K562 (cell line): Measurements from ENCODE around the gene C6orf62. TPM values are rescaled to one million over a fixed set of nuclear protein-coding genes. Genes with fewer than 3 reads are reported as not detected.

Experiments
- CBX3 ChIP-seq, 2 experiments: IDR thresholded peaks; 1 replicate in 1 of 2; 2 replicates in 1 of 2; pipeline ENCODE4 v1.6.1; 2012; ENCODE audit warnings: inconsistent platforms in 2 of 2, low read length in 2 of 2, borderline replicate concordance in 1 of 2, control low read depth in 1 of 2
- CEBPB ChIP-seq: fragments of 450-650 bp; IDR thresholded peaks from 2 replicates; pipeline ENCODE4 v1.6.1; 2016; ENCODE audit warnings: missing genetic modification characterization, missing compliant biosample characterization
- HMG20A ChIP-seq: fragments of 450-650 bp; formaldehyde crosslinking; conservative IDR thresholded peaks from 2 replicates; pipeline ENCODE4 v1.4.0; 2020; ENCODE audit warnings: mild to moderate bottlenecking, mixed read lengths
- HNRNPH1 ChIP-seq: fragments of 200-400 bp; formaldehyde crosslinking; optimal IDR thresholded peaks from 2 replicates; pipeline ENCODE3; 2017; ENCODE audit warnings: low read depth, mild to moderate bottlenecking, low read length, moderate library complexity
- HOXB6 ChIP-seq: fragments of 250-450 bp; sonication (Bioruptor Pico); IDR thresholded peaks from 2 replicates; pipeline ENCODE4 v1.5.1; 2022; ENCODE audit warnings: mild to moderate bottlenecking, borderline replicate concordance
- IFI16 ChIP-seq: fragments of 250-450 bp; sonication (Bioruptor Pico); IDR thresholded peaks from 2 replicates; pipeline ENCODE4 v2.1.2; 2022; ENCODE audit warnings: mild to moderate bottlenecking, inconsistent platforms
- LCOR ChIP-seq: sonication (generic); formaldehyde crosslinking; IDR thresholded peaks from 2 replicates; pipeline ENCODE4 v1.8.0; 2022; ENCODE audit warnings: mild to moderate bottlenecking, missing genetic modification reagents
- MED1 ChIP-seq: sonication (generic); formaldehyde crosslinking; IDR thresholded peaks from 2 replicates; pipeline ENCODE4 v1.8.1; 2023; ENCODE audit warnings: missing genetic modification reagents, borderline replicate concordance
- NRF1 ChIP-seq, 2 experiments: fragments of 450-650 bp; IDR thresholded peaks in 1 of 2; conservative IDR thresholded peaks in 1 of 2; 2 replicates each; pipeline ENCODE4 v1.6.1; 2014; ENCODE audit warnings: mild to moderate bottlenecking in 2 of 2
- PHF20 ChIP-seq: fragments of 450-650 bp; IDR thresholded peaks from 2 replicates; pipeline ENCODE4 v1.6.1; 2018; ENCODE audit not compliant: partially characterized antibody
- RAD21 ChIP-seq, 2 experiments: fragments of 250-450 bp in 1 of 2; fragments of 450-650 bp in 1 of 2; sonication (Bioruptor Pico) in 1 of 2; formaldehyde crosslinking in 1 of 2; IDR thresholded peaks in 1 of 2; conservative IDR thresholded peaks in 1 of 2; 2 replicates each; pipeline versions ENCODE4 v1.4.0 to v1.8.0; 2020 to 2022; ENCODE audit warnings: mild to moderate bottlenecking in 2 of 2, moderate library complexity in 1 of 2
- RBM17 ChIP-seq: fragments of 200-400 bp; formaldehyde crosslinking; IDR thresholded peaks from 2 replicates; pipeline ENCODE4 v1.6.1; 2017; ENCODE audit warnings: low read depth, mild to moderate bottlenecking, low read length, borderline replicate concordance
- RBM22 ChIP-seq: fragments of 200-400 bp; formaldehyde crosslinking; IDR thresholded peaks from 2 replicates; pipeline ENCODE4 v1.6.1; 2018; ENCODE audit warnings: low read length, low read depth; ENCODE audit not compliant: poor library complexity, severe bottlenecking
- ZBTB7A ChIP-seq: IDR thresholded peaks from 2 replicates; pipeline ENCODE4 v1.6.1; 2011; ENCODE audit warnings: low read depth, mild to moderate bottlenecking, low read length, moderate library complexity, borderline replicate concordance; ENCODE audit not compliant: control insufficient read depth
- ZNF184 ChIP-seq: sonication (generic); formaldehyde crosslinking; IDR thresholded peaks from 2 replicates; pipeline ENCODE4 v1.5.0; 2020; ENCODE audit warnings: missing genetic modification reagents
- ZNF586 ChIP-seq: fragments of 450-650 bp; formaldehyde crosslinking; conservative IDR thresholded peaks from 2 replicates; pipeline ENCODE4 v1.4.0; 2020; ENCODE audit warnings: mild to moderate bottlenecking, moderate library complexity
- ZNF77 ChIP-seq: fragments of 250-450 bp; sonication (Bioruptor Pico); IDR thresholded peaks from 2 replicates; pipeline ENCODE4 v1.5.0; 2020
- polyA plus RNA-seq, 8 experiments: library from polyadenylated mRNA; depleted of rRNA in 4 of 8; stranded (reverse) in 5 of 8; unstranded in 3 of 8; fragments of >200 nt; fragmentation: Nextera tagmentation in 2 of 8; fragmentation: Illumina TruSeq in 1 of 8; extraction: Ambion mirVana in 2 of 8; extraction: Trizol in 1 of 8; gene quantifications; 2 replicates each; pipeline versions ENCODE4 v1.2.1 to v1.2.3, GENCODE V29; 2011 to 2014; ENCODE audit warnings: inconsistent platforms in 1 of 8, missing spikeins in 1 of 8
- total RNA-seq, 7 experiments: library from RNA; depleted of rRNA in 6 of 7; stranded (reverse); fragments of >200 nt in 6 of 7; fragmentation: Illumina TruSeq in 2 of 7; extraction: Trizol in 2 of 7; gene quantifications; 2 replicates each; pipeline versions ENCODE4 v1.2.1 to v1.2.3, GENCODE V29; 2011 to 2021; ENCODE audit warnings: low replicate concordance in 1 of 7
- TF ChIP-seq, protein P1 (sequence below), 2 experiments: IDR thresholded peaks; 2 replicates each; pipeline ENCODE4 v1.6.1; 2011; ENCODE audit warnings: borderline replicate concordance in 1 of 2, control low read depth in 1 of 2, low read depth in 1 of 2, low read length in 1 of 2, mild to moderate bottlenecking in 1 of 2, mixed read lengths in 1 of 2, moderate library complexity in 1 of 2; ENCODE audit not compliant: insufficient read depth in 1 of 2, insufficient read length in 1 of 2, poor library complexity in 1 of 2, severe bottlenecking in 1 of 2; ENCODE audit errors: extremely low read depth in 1 of 2
- TF ChIP-seq, protein P2 (sequence below): fragments of 450-650 bp; IDR thresholded peaks from 2 replicates; pipeline ENCODE4 v1.6.1; 2014; ENCODE audit warnings: low read depth, mild to moderate bottlenecking, moderate library complexity, borderline replicate concordance
- TF ChIP-seq, protein P3 (sequence below): fragments of 250-450 bp; sonication (Bioruptor Pico); IDR thresholded peaks from 2 replicates; pipeline ENCODE4 v1.4.0; 2020; ENCODE audit warnings: mild to moderate bottlenecking
- TF ChIP-seq, protein P4 (sequence below): IDR thresholded peaks from 2 replicates; pipeline ENCODE4 v1.6.1; 2014; ENCODE audit warnings: antibody characterized with exemption

Gene C6orf62
- total and polyA plus RNA-seq, 9 of the 15 experiments (the other 6 are each of a cell fraction or from before 2014, with no cell fraction given) = 48.5 to 579 (median 111) TPM

DNA sequence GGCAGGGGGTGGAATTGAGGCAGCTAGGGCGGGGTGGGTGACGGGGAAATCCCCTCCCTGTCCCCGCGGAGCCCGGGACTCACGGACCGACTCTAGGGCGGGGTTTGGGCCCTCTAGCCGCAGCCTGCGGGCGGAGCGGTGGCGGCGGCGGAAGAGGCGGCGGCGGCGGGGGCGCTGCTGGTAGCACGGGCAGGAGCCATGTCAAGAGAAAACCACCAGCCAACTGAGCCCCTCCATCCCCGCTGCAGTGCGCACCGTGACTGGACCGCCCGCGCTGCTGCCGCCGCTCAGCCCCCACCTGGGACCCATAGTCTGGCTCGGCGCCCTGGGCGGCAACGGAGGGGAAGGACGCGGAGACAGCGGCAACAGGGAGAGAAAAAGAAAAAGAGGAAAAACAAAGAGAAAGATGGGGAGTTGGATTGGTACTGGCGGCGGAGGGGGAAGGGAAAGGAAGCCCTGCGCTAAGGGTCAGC, 1.2 kb upstream of the C6orf62 start (continued):
- TF ChIP-seq, protein P1, sequence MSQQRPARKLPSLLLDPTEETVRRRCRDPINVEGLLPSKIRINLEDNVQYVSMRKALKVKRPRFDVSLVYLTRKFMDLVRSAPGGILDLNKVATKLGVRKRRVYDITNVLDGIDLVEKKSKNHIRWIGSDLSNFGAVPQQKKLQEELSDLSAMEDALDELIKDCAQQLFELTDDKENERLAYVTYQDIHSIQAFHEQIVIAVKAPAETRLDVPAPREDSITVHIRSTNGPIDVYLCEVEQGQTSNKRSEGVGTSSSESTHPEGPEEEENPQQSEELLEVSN (IDR thresholded peaks at IDR 0.05; ENCODE audit: borderline replicate concordance in 1 of 2, extremely low read depth in 1 of 2, insufficient read depth in 1 of 2, insufficient read length in 1 of 2, low read depth in 1 of 2, low read length in 1 of 2, poor library complexity in 1 of 2, severe bottlenecking in 1 of 2) = no peak
- TF ChIP-seq, protein P2, sequence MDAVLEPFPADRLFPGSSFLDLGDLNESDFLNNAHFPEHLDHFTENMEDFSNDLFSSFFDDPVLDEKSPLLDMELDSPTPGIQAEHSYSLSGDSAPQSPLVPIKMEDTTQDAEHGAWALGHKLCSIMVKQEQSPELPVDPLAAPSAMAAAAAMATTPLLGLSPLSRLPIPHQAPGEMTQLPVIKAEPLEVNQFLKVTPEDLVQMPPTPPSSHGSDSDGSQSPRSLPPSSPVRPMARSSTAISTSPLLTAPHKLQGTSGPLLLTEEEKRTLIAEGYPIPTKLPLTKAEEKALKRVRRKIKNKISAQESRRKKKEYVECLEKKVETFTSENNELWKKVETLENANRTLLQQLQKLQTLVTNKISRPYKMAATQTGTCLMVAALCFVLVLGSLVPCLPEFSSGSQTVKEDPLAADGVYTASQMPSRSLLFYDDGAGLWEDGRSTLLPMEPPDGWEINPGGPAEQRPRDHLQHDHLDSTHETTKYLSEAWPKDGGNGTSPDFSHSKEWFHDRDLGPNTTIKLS = no peak
- TF ChIP-seq RAD21 (CRISPR knock-in tag; conservative IDR thresholded peaks at IDR 0.05 in 1 of 2, IDR thresholded peaks at IDR 0.05 in 1 of 2) (no peak), CBX3 (IDR thresholded peaks at IDR 0.05; ENCODE audit: borderline replicate concordance in 1 of 2, low read length in 2 of 2) (no peak), PHF20 (no peak), MED1 (CRISPR knock-in tag) (no peak), CEBPB (tag) (no peak), ZNF77 (CRISPR knock-in tag) (no peak), RBM17 (no peak), ZNF586 (CRISPR knock-in tag) (no peak), HMG20A (CRISPR knock-in tag) (0 out of 2 replicates have a peak, but pooled peaks have one; percentile 21), HNRNPH1 (no peak), LCOR (0 out of 2 replicates have a peak, but pooled peaks have one; percentile 33), NRF1 (conservative IDR thresholded peaks at IDR 0.05 in 1 of 2, IDR thresholded peaks at IDR 0.05 in 1 of 2) (no peak), HOXB6 (CRISPR knock-in tag) (no peak), IFI16 (CRISPR knock-in tag) (no peak), ZNF184 (no peak), ZBTB7A (peak; percentile 39; the same call in 1 of the 2 replicates), RBM22 (peak; percentile 99)
- TF ChIP-seq, protein P3, sequence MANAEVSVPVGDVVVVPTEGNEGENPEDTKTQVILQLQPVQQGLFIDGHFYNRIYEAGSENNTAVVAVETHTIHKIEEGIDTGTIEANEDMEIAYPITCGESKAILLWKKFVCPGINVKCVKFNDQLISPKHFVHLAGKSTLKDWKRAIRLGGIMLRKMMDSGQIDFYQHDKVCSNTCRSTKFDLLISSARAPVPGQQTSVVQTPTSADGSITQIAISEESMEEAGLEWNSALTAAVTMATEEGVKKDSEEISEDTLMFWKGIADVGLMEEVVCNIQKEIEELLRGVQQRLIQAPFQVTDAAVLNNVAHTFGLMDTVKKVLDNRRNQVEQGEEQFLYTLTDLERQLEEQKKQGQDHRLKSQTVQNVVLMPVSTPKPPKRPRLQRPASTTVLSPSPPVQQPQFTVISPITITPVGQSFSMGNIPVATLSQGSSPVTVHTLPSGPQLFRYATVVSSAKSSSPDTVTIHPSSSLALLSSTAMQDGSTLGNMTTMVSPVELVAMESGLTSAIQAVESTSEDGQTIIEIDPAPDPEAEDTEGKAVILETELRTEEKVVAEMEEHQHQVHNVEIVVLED (CRISPR knock-in tag) = no peak
- TF ChIP-seq, protein P4, sequence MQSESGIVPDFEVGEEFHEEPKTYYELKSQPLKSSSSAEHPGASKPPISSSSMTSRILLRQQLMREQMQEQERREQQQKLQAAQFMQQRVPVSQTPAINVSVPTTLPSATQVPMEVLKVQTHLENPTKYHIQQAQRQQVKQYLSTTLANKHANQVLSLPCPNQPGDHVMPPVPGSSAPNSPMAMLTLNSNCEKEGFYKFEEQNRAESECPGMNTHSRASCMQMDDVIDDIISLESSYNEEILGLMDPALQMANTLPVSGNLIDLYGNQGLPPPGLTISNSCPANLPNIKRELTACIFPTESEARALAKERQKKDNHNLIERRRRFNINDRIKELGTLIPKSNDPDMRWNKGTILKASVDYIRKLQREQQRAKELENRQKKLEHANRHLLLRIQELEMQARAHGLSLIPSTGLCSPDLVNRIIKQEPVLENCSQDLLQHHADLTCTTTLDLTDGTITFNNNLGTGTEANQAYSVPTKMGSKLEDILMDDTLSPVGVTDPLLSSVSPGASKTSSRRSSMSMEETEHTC = no peak
